OCI-LY1 (cell line): ENCODE measurements around the gene SOX10.

Experiments used
- EZH2 ChIP-seq: fragments of 200-600 bp; sonication (generic), shearing (Covaris generic); IDR thresholded peaks from 2 replicates; pipeline ENCODE4 v1.8.0; 2017; ENCODE audit warnings: borderline replicate concordance, mixed run types, mild to moderate bottlenecking, antibody characterized with exemption, low read length, moderate library complexity, mixed read lengths
- TF ChIP-seq, protein P1 (sequence below): fragments of 200-600 bp; sonication (generic), shearing (Covaris generic); IDR thresholded peaks from 2 replicates; pipeline ENCODE4 v1.5.1; 2017; ENCODE audit warnings: mild to moderate bottlenecking, antibody characterized with exemption, low read length, moderate library complexity, mixed read lengths

DNA sequence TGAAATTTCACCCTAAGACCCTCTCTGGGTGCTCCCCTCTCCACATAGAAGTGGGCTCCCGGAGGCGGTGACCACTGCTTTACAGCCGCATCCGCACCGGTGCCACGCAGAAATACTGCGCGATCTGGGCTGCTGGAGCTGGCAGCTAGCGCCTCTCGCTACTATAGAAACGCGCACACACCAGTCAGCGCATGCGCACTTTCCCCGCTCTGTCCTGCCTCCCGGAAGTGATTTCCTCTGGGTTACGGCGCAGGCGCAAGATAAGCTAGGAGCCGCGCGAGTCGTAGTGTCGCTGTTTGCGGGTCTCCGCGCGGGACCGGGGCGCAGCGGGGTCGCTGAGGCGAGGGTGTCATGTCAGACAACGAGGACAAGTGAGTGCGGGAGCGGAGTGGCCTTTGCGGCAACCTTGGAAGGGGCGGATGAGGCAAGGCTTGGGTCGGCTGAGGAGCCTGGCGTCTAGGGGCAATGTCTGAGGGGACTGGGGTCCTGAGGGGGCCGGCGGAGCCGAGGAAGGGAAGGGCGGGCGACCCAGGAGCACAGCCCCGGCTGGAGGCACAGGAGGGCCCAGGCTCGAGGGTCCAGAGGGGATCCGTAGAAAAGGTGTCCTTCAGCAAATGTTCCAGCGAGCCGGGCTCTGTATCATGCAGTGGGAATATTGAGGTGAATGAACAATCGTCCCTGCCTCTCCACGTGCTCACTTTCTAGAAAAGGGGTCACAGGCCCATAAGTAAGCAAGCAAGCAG is 30.7 kb downstream of the SOX10 start, which contains the start of the genes C22orf23 and POLR2F:
- TF ChIP-seq, protein P1, sequence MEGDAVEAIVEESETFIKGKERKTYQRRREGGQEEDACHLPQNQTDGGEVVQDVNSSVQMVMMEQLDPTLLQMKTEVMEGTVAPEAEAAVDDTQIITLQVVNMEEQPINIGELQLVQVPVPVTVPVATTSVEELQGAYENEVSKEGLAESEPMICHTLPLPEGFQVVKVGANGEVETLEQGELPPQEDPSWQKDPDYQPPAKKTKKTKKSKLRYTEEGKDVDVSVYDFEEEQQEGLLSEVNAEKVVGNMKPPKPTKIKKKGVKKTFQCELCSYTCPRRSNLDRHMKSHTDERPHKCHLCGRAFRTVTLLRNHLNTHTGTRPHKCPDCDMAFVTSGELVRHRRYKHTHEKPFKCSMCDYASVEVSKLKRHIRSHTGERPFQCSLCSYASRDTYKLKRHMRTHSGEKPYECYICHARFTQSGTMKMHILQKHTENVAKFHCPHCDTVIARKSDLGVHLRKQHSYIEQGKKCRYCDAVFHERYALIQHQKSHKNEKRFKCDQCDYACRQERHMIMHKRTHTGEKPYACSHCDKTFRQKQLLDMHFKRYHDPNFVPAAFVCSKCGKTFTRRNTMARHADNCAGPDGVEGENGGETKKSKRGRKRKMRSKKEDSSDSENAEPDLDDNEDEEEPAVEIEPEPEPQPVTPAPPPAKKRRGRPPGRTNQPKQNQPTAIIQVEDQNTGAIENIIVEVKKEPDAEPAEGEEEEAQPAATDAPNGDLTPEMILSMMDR, result no peak
- TF ChIP-seq EZH2, result no peak
